Suppressor macrophage treated with lipopolysaccharide for 1 hour (primary cell): ENCODE measurements around the gene ZBTB38.

Source experiments
- DNase-seq, 3 donors: peaks; one replicate each; pipeline ENCODE4 v3.0.0-alpha.2; 2020 to 2022

Gene ZBTB38

DNA sequence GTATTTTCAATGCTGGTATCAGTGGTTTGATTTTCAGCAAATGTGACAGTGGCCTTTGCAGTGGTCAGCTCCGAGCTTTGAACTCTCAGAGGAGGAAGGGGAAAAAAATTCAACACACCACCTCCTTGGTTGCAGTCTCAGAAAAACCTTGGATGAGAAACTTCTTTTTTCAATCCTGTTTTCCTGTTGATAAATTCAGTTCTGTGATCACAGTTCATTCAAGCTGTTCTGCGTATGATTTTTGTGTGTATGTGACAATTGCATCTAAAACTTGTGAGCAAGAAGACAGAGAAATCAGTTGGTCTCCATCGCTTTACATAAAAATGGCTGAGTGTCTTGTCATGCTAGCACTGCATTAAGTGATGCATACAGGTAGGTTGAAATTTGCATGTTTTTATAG lies 19.2 kb downstream of the ZBTB38 start:
- DNase-seq: no peak

DNA sequence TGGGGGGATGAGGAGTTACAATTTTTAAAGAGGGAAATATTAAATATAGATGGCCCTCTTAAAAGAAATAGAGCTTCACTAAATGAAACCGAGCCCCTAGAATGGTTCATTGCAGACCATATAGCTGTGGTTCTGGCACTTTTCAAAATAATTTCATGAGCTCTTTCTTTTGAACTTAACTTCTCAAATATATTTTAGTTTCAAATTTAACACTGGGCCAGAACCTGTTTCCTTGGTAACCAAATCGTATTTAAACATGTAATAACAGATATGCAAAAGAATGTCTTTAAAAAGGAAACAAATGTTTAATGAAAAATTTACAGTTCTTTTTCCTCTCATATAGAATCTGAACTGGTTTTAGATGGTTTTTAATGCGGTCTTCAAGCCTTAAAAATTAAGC lies 20.1 kb downstream of the ZBTB38 start:
- DNase-seq: no peak

DNA sequence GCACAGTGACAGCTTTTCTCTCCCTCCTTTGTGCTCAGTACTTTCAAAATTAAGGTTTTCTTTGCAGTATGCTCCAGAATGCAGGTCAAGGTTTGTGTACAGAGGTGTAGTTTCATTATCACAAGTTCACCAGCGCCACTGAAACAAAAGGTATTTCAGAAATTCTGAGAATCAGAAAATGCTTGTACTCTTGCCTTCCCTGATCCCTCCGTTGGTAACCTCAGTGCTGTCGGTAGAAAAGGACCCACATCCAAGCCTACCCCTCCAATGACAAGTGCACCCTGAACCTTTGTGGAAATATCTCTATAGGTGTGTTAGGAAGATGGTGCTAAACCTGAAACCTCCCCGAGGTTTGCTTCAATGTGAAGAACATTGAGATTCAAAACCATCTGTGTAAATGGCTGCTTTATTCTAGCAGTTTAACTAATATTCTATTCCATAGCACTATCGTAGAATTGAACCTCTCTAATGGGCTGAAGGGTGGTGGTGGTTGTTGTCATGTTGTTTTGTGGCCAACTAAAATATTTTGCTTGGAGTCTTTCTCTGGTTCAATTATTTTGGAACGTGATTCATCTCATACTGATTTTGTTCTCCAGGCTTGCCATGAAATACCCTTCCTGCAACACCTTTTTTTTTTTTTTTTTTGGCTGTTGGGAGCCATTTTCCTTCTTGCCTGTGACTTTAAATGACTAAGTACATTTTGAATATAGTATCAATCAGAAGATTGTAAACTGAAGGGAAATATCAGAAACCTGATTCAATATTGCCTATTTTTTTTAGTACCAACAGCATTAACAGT lies 20.7 kb downstream of the ZBTB38 start:
- no peak for DNase-seq

DNA sequence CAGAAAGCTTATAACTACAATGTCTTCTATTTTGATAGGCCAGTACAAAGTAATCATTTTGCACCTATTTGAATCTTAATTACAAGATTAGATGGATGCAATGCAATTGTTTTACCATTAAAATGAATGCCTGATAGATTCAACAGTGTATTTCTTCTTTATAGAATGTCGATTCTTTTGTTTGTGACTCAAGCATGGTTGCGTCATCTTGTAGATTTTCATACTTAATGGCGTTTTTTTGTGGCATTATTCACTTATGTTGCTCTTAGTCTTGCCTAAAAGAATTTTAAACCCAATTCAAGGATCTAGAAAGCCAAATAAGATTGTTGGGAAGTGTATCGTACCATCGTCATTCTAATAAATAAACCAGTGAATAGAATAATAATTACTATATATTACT lies 21.4 kb downstream of the ZBTB38 start:
- peak; percentile 38 to 71 (median 64) for DNase-seq

DNA sequence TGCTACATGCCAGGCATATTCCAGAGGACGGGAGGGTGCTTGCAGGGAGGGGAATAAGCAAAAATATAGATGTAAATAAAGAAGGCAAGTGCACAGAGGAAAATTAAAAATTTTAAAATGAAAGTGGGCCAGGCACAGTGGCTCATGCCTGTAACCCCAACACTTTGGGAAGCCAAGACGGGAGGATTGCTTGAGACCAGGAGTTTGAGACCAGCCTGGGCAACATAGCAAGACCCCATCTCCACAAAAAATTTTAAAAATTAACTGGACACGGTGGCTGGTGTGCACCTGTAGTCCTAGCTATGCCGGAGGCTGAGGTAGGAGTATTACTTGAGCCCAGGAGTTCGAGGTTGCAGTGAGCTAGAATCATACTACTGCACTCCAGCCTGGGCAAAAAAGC lies 22.4 kb downstream of the ZBTB38 start:
- DNase-seq: no peak

DNA sequence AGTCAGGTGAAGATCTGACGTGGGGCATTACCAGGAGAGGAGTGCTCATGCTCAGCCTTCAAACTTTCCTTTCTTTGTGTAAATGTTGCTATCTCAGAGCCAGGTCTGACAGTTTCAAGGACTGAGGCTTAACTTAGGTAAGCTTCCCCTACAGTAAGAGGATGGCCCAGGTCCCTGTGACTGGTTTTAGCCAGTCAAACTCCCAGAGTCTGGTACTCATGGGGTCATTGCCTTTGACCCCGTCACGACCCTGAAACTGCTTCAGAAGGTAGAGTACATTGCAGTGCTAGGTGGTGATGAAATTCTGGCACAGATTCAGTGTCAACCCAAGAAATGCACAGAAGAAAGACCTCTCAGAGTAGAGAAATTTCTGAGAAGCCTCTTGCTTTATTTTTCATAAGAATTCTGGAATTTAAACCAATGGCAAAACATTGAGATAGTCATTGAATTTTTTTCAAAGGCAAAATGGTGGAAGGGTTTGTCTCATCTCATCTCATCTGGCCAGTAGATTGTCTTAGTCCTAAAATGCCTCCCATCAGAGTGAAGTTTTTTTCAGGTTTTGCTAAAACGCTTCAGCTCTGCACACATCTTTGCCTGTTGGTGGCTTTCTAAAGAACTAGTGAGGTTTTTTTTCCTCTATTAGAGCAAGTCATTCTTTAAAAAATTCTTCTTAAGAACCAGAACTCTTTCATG lies 23.1 kb downstream of the ZBTB38 start:
- DNase-seq: no peak

DNA sequence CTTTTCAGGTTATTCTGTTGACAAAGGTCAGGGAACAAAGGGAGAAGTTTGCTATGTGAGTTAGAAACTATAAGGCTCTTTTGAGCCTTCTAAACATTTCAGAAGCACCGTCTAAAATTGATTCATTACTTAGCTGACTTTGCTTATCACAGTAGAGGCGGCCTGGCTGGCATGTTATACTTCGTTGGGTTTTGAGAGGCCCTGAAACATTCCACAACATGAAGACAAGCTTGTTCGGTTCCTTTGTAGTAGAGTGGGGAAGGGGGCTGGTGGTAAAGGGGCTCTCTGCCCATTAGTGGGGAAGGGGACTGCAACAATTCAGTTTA lies 23.6 kb downstream of the ZBTB38 start:
- DNase-seq: no peak

DNA sequence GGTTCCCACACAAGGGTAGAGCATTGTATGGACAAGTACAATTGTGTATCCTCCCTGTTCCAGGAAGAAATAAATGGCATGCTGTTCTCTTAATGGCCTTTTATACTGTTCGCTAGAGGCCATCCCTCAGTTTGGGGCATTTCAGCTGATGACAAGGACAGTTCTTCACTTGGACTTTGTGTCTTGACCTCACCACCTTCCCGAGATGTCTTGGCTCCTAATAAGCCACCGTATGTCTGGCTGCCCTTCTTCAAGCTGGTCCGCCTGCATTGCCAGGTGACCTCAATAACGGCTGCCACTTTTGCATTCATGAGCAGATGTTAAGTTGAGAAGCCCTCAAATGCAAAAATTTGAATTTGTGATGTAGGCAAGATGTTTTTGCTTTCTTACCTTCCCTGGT lies 24.1 kb downstream of the ZBTB38 start:
- DNase-seq: no peak

DNA sequence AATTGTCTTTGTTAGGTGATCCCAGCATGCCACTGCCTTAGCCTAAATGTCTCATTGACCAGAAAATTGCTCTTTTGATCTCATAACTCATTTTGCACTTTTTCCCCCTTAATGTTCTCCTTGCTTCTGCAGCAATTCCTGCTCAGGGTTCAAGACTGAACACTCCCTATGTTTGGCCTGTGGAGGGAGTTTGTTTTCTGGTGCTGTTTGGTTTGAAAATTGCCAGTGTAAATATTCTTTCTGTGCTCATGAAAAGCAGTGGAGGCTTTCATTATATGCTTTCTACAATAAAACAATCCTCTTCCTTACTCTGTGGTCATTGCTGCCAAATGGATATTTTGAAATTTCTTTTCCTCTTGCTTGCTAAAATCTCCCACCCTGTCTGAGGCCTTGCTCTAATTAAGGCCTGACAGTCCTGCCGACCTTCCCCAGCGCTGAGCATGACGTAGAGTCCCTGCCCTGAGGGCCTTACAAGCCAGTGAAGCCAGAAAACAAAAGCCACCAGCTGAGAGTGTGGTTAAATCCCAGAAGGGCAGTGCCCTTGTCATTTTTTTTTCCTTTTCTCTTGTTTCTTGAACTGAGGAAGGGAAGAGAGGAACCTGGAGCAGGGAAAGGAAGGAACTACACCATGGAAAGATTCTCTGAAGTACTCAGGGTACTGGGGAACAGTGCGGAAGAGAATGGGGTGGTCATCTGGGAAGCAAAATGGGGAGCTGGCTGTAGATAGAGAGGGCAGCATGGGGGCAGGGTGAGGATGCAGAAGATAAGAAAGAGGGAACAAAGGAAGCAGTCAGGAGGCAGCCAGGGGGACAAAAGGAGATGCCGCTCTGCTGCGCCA lies 24.8 kb downstream of the ZBTB38 start:
- no peak for DNase-seq

DNA sequence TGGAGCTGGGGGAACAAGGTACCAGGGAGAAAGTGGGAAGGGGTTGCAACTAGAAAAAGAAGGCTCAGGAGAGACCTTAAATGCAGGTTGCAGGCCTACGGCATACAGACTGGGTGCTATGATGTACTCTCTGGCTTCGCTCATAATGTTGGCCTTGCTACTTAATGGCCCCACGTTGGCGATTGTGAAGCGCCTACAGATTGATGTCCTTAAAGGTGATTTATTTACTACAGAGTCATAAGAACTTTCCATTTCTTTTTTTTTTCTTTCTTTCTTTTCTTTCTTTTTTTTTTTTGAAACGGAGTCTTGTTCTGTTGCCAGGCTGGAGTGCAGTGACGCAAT lies 25.4 kb downstream of the ZBTB38 start:
- DNase-seq: no peak

DNA sequence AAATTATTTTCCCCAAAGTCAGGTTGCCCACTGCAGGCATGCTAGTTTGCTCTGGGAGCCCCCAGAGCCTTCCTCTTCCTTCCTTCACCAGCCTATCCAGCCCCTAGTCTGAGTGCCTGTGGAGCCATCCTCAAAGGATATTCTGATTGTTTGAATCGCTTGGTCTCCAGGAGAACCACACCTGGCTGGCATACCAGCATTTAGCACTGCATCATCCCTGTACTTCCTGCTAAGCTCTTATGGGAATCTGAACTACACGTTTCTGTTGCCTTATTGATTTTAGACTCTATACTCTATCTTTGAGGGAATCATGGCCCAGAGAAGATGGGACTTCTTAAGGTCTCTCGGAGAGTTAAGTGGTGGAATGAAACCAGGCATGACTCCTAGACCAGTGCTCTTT lies 26.3 kb downstream of the ZBTB38 start:
- no peak for DNase-seq

DNA sequence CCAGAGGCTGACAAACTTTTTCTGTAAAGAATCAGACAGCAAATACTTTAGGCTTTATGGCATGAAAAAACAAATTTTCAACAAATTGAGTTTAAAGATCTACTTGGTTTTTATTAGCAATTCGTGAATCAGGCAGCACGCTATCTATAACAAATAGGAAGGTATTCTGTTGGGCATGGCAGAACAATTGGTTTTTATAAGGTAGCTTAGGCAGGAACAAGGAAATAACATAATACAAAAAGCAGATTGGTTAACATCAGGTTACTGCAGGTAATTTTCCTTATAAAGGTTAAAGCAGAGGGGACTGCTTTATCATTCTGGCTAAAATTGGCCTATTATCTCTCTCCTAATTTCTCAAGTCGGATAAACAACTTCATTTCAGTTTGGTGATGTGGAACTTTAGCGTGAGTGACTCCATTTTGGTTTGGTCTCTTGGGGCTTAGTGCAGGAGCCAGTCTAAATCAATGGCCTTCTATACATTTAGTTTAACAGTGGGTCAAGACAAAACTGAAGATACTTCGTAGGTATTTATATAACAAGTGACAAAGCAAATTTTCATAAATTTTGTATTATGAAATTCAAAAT lies 26.8 kb downstream of the ZBTB38 start:
- no peak for DNase-seq

DNA sequence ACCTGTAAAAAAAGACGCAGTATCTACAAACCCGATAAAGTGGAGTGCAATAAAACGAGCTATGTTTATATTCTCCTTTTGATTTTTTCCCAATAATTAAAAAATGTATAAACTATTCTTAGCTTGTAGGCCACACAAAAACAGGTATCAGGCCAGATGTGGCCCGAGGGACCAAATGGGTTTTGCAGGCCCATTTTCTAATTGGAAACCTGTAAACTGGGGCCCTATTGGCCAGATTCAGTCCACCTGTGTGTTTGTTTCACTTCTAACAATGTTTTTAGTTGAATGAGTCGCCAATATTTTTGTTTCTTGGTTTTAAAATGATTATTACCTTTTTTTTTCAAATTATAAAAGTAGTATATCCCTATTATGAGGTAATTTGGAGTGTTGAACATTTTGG lies 29.7 kb downstream of the ZBTB38 start:
- DNase-seq: no peak

DNA sequence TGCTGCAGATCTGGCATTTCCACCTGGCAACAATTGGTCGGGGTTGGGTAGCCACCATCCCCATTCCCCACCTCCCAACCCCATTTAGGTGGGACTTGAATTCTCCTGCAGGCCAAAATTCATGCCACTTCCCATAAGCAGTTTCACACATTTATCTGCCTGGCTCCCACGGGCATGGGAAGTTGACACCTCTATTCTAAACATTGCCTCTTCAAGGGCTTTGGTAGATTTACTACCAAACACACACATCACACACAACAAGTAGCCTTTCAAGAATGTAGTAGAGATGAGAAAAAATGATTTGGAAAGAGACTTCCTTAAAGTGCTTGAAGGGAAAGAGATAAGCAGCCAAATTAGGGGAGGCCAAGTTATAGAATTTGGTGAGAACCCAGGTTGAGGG lies 30.9 kb downstream of the ZBTB38 start:
- no peak for DNase-seq

DNA sequence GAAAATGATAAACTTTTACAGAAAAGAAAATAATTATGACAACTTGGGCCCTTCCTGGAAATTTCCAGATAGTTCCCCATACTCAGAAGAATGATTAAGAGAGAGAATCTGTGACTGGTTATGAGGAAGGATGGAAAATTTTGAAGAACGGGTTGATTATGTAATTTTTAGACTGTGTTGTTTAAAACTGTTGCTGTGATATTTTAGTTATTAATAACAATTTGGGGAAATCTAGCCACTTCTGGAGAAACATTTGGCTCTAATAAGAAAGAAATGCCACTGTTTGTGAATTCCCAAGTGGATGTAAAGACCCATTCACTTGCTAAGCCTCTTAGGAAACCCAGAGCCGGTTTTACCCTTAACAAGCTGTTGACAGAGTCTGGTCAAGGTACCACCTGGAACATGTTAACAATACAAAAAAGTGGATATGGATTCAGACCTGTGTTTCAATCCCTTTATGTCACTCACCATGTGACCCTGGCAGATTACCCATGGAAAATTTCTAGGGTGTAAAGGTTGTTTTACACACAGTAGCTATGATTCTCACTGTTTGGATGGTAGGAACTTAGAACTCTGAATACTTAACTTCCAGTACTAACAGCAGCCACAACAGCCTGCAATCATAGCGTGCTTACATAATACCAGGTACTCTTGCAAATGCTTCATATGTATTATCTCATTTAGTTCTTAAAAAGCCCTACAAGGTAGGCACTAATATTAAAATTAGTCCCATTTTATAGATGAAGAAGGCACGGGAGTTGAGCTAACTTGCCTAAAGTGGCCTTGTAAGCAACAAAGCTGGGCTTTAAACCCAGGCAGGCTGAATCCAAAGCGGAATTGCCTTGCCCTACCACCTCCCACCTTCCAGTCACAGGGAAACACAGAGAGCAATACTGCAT lies 32.0 kb downstream of the ZBTB38 start:
- peak; percentile 70 to 96 (median 92) for DNase-seq

DNA sequence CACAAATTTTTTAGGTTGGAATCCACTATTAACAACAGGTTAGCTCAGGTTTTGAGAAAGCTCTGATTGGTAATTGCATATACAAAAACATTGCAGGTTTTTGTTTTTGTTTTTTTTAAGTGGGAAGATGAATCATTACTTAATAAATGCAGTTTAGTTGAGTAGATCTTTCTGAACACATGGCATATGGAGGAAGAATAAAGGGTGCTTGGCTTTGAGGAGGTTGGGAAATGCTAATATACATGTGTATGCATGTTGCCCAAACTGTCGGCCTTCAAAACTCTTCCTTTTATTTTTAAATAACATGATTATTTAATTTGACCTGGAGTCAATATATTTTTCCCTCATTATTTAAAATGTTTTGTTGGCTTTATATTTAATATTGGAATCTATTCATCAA lies 32.8 kb downstream of the ZBTB38 start:
- peak in 1 of 3 donors; percentile 37 for DNase-seq

DNA sequence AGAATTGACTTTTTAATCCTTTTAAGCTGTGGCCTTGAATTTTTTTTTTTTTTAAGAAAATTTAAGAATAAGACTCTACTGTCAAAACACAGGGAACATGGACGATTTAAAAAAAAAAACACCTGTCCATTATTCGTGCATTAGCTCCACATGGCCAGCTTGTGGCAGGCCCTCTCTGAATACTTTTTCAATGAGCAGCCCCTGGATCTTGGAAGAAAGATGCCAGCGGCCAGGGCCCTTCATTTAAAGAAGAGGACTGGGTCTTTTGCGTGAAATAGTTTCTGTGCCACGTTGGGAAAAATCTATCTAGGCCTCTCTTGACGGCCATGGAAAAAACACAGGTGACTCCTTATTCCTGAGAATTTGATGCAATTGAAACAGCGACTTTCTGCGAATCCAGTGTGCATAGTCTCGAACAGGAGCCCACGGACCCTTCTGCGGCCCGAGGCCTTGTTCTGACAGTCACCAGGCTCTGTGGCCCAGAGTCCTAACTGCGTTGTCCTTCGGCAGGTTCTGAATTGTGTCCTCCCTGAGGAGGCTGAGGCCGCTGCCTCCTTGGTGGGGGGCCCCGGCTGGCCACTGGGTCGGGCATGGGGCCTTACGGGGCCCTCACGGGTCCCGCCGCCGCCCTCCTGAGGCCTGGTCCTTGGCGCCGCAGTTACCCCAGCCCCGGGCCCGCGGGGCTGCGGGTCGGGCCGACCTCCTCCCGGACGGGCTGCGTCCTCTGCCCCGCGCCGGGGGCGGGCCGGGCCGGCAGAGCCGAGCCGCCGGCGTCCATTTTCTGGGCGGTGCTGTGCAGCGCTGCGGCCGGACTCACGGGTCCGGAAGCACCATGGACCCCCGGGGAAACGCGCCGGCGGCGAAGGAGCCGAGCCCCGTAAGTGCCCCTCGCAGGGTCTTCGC lies 33.5 kb downstream of the ZBTB38 start:
- peak; percentile 65 to 85 (median 76) for DNase-seq

DNA sequence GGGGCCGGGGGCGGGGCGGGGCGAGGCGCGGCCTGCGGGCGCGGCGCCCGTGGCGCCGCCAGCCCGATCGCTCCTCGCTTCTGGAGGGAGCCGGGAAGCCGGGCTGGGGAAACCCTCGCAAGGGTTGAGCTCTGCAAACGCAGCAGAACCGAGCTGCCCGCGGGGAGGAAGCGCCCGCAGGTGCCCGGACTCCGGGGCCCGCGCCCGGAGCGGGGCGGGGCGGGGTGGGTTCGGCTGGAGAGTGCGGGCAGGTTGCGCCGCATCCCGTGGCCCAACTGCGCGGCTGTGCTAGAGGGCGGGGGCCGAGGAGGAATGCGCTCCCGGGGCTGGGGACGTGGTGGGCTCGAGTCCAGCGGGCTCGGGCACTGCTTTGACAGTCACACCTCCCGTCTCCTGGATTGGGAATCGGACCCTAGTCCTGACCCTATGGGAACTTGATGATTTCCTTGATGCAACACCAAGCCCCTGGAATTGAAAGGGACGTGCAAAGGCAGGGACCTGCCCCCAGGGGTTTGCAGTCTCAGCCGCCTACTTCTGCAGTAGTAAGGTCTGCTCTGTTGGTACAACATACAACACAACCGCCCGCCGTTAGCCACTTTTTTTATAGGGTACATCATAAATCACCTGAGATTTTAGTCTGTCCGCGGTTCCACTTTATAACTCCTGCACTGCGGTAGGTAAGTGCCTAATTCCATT lies 34.3 kb downstream of the ZBTB38 start:
- DNase-seq: peak; percentile 52 to 71 (median 53)

DNA sequence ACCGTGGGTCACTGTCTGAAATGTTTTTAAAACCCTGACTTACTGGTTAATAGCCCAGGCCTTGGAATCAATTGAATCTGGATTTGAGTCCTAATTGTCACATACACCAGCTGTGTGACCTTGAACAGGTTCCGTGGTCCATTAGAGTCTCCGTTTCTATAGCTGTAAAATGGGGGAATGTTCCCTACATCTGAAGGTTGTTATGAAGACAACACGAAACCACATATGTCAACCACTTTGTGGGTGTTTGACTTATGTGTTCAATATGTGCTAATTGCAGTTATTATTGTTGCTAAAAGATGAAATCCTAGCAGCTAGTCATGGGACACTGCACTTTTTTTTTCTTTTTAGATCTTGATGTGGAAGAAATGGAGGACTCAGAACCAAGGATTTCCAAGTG lies 35.3 kb downstream of the ZBTB38 start:
- no peak for DNase-seq

DNA sequence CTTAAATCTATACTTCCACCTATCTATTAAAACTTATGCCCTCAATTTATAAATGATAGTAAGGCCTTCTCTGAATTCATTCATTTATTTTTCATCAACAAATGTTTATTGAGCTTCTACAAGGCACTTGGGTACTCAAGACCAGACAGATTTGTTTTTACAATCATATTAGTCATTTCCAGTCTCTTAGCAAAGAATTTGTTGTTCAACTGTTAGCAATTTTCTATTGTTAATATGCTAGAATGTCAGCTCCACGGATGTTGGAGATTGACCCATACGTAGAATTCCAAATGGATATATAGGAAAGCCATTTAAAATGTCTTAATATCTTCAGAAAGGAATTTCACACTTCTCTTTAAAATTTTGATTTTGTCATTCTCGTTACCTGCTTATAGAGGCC lies 36.7 kb downstream of the ZBTB38 start:
- no peak for DNase-seq

DNA sequence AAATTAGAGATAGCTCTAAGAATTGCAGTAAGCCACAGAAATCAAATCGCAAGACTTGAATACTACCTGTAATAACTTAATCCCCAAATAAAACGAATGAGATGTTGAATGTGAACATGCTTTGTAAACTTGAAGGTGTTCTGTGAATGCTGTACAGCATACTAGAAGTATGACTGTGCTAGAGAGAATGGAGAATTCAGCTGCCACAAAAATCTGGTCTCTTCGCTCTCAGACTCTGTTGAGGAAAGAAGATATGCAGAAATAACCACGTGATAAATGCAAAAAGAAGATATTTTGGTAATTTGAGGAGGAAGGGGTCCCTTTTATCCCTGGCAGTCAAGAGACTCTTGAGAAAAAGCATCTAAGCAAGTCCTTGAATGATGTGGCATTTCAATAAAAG lies 37.3 kb downstream of the ZBTB38 start:
- DNase-seq: no peak
